HG03039 (cell line): Measurements from ENCODE around the gene ZNF169.
"Not testable (repeated sequence)": the region's sequence is repeated elsewhere in the genome, so short reads cannot be mapped to it uniquely, and the experiment has no call there.

Experiments used
- ATAC-seq: cut with Tn5 transposase; IDR thresholded peaks from one replicate; pipeline ENCODE4 v1.9.1; 2021; ENCODE audit warnings: mild to moderate bottlenecking, moderate library complexity; ENCODE audit not compliant: unreplicated experiment

Gene ZNF169

GRCh38 chr9:94259077-94259862 lies at the start of gene ZNF169:
ZNF169 (plus strand) TSS chr9:94259298; CDS start chr9:94278813, 19,515 bp downstream.
- peak; percentile 100 for ATAC-seq

GRCh38 chr9:94210616-94211603 lies 48.2 kb upstream of the ZNF169 start:
- ATAC-seq = no peak

GRCh38 chr9:94212091-94212490 lies 47.0 kb upstream of the ZNF169 start:
- no peak for ATAC-seq

- ATAC-seq = no peak
Observed at GRCh38 chr9:94212531-94212930, 46.6 kb upstream of the ZNF169 start.

GRCh38 chr9:94213511-94214124 lies 45.5 kb upstream of the ZNF169 start:
- ATAC-seq = peak; percentile 73

- no peak for ATAC-seq
Observed at GRCh38 chr9:94222870-94223269, 36.2 kb upstream of the ZNF169 start.

GRCh38 chr9:94225413-94225812 lies 33.7 kb upstream of the ZNF169 start:
- not testable (repeated sequence) for ATAC-seq

- no peak for ATAC-seq
Observed at GRCh38 chr9:94228616-94229015, 30.5 kb upstream of the ZNF169 start.

- no peak for ATAC-seq
Observed at GRCh38 chr9:94232428-94232827, 26.7 kb upstream of the ZNF169 start.

GRCh38 chr9:94241098-94241497 lies 18.0 kb upstream of the ZNF169 start:
- ATAC-seq = not testable (repeated sequence)

- ATAC-seq = no peak
Observed at GRCh38 chr9:94245651-94246050, 13.4 kb upstream of the ZNF169 start.

- no peak for ATAC-seq
Observed at GRCh38 chr9:94250456-94250855, 8.6 kb upstream of the ZNF169 start.

- no peak for ATAC-seq
Observed at GRCh38 chr9:94256007-94256406, 3.1 kb upstream of the ZNF169 start.

GRCh38 chr9:94265626-94266402 lies 6.7 kb downstream of the ZNF169 start:
- not testable (repeated sequence) for ATAC-seq

- ATAC-seq = no peak
Observed at GRCh38 chr9:94269264-94269663, 10.2 kb downstream of the ZNF169 start.

- ATAC-seq = no peak
Observed at GRCh38 chr9:94270009-94270408, 10.9 kb downstream of the ZNF169 start.

- ATAC-seq = not testable (repeated sequence)
Observed at GRCh38 chr9:94277029-94277428, 17.9 kb downstream of the ZNF169 start.

- ATAC-seq = no peak
Observed at GRCh38 chr9:94277885-94278536, 18.9 kb downstream of the ZNF169 start.

- no peak for ATAC-seq
Observed at GRCh38 chr9:94280409-94280989, 21.4 kb downstream of the ZNF169 start.

- ATAC-seq = no peak
Observed at GRCh38 chr9:94281101-94281500, 22.0 kb downstream of the ZNF169 start.
